Gastrocnemius medialis (tissue), 4 donors: ENCODE data around the gene CCDC17.

ENCODE experiments used
- CTCF ChIP-seq, 5 experiments: fragments of 450-650 bp in 3 of 5; fragments of 200-600 bp in 2 of 5; sonication (generic) in 2 of 5; IDR thresholded peaks in 4 of 5; conservative IDR thresholded peaks in 1 of 5; 1 replicate in 4 of 5; 2 replicates in 1 of 5; pipeline ENCODE4 v1.5.1; 2016 to 2019; ENCODE audit warnings: antibody characterized with exemption in 5 of 5, mild to moderate bottlenecking in 3 of 5, moderate library complexity in 3 of 5
- POLR2A ChIP-seq, 2 donors: fragments of 450-650 bp; IDR thresholded peaks; one replicate each; pipeline ENCODE4 v1.6.1; 2017; ENCODE audit warnings: antibody characterized with exemption in 2 of 2, mild to moderate bottlenecking in 2 of 2, moderate library complexity in 2 of 2

GRCh38 chr1:45586769-45587168 is 37.1 kb downstream of the CCDC17 start:
- TF ChIP-seq POLR2A (IDR thresholded peaks at IDR 0.05), result no peak
- no peak for TF ChIP-seq CTCF (IDR thresholded peaks at IDR 0.05 in 4 of 5, conservative IDR thresholded peaks at IDR 0.05 in 1 of 5)
